HG03196 (cell line): ENCODE data around the gene RNASE1.
"Not testable (repeated sequence)": the region's sequence is repeated elsewhere in the genome, so short reads cannot be mapped to it uniquely, and the experiment has no call there.

Experiments used
- ATAC-seq: cut with Tn5 transposase; IDR thresholded peaks from one replicate; pipeline ENCODE4 v1.9.1; 2021; ENCODE audit not compliant: unreplicated experiment

The RNASE1 gene

GRCh38 chr14:20802341-20803084 is at the start of gene RNASE1:
RNASE1 (minus strand) TSS chr14:20802844; CDS start chr14:20802068, 776 bp downstream.
- ATAC-seq, result no peak

DNA sequence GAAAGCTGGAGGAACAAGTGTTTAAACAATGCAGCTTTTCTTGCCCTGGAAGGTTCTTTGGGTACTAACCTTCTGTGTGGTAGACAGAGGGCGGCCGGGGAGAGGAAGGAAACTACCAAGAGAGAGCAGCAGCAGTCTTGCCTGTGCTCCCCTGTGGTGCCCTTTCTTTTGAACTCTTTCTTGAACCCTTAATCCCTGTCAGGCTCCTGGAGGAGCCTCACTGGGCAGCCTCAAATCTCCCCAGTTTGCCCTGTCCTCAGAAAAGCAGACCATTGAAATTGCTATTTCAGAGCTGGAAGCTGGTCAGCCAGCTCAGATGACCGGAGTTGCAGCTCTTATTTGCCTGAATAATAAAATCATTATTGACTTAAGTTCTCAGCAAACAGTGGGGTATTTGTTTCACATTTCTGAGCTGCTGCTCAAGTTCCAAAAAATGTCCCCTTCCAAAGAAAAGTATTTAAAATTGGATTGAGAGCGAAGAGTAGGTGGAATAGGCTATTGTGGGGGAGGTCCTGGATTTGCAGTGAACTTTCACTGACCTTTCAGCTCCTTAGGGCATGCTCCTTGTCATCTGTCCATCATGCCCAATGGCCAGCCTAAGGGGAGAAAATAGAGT is 46.4 kb upstream of the RNASE1 start:
- no peak for ATAC-seq

DNA sequence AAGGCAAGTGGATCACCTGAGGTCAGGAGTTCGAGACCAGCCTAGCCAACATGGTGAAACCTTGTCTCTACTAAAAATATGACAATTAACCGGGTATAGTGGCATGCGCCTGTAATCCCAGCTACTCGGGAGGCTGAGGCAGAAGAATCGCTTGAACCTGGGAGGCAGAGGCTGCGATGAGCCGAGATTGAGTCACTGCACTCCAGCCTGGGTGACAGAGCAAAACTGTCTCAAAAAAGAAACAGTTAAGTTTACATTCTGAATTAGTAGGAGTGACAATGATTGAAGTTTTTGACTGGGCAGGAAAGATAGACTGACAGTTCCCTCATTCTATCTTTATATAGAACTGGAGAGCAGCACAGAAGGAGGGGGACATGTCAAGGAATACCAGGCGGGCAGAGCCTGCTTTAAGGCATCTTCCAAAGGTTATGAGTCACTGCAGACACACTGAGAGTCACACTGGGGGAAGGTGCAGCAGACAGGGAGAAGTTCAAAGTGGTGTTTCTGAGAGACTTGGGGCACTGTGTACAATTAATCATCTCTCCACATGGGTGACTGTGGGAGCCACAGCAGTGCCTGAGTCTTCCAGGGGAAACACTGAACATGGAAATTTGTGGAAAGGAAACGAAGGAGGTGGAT is 45.8 kb upstream of the RNASE1 start:
- ATAC-seq, result no peak

DNA sequence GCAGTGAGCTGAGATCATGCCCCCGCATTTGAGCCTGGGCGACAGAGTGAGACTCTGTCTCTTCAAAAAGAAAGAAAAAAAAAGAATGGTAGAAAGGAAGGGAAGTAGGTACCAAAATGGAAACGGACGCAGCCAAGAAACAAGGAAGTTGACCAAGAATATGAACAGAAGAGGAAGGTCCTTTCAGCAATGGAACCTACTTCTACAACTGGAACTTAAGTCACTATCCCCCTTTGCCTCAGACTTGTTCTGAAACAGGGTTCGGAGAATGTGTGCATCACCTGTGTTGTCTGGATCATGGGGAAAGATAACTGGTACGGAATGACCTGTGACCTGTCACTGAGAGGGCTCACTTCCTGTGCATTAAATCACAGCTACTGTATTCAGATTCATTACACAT is 43.9 kb upstream of the RNASE1 start:
- no peak for ATAC-seq

GRCh38 chr14:20841096-20841495 is 38.5 kb upstream of the RNASE1 start:
- no peak for ATAC-seq

- no peak for ATAC-seq
Measured at GRCh38 chr14:20837831-20838230, 35.2 kb upstream of the RNASE1 start.

GRCh38 chr14:20836668-20837338 is 34.2 kb upstream of the RNASE1 start:
- ATAC-seq, result no peak

GRCh38 chr14:20834899-20835298 is 32.3 kb upstream of the RNASE1 start:
- ATAC-seq, result no peak

DNA sequence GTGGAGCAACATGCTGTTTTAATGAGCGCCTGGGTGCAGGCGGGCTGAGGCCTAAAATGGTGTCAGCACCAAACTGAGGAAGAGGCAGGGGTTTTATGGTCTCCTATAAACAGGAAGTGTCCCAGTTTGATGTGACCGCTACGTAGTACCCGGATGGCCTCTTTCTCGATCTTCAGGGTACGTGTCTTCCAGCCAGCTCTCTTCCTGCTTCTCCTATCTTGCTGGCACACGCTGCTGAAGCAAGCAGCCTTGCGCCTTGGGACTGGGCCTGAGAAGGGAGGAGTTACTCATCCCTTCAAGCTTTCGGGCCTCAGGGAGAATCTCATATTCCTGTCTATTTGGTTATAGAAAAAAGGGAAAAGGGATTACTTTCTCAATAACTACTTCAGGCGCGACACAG is 28.2 kb upstream of the RNASE1 start:
- ATAC-seq, result no peak

- ATAC-seq, result not testable (repeated sequence)
Measured at GRCh38 chr14:20828024-20828694, 25.5 kb upstream of the RNASE1 start.

- no peak for ATAC-seq
Measured at GRCh38 chr14:20827326-20827725, 24.7 kb upstream of the RNASE1 start.

DNA sequence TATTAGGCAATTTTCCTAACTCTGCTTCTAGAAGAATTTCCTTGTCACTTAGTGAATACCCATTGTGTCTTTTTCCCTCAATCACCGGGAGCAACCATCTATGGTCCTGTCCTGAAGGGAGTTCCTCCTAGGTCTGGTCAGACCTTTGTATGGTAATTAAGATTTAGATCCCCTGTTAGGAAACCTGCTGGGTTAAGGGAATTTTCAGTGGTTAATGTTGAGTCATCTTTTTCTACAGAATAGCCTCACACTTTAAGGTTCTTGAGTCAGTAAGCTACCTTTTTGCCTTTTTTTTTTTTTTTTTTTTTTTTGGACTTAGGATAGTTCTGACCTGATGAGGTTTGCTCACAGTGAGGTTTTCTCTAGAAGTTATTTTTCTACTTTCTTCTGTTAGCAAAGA is 24.0 kb upstream of the RNASE1 start:
- ATAC-seq, result not testable (repeated sequence)

DNA sequence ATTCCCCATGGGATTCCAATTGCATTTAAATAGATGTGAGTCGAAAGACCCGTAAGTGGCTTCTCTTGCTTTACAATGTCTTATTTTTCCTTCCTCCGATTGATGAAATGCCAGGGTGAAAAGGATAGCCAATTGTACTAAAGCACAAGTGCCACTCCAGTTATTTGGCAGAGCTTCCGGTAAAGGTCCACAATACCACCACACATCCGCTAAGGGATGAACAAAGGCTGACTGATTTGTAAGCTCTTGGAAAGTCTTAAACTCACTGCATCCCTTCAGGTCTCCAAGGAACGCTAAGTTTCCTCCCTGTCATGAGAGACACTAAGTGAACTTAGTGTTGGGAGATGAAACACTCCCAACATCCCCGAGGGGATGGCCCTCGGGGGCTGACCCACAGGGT is 21.2 kb upstream of the RNASE1 start:
- ATAC-seq, result no peak

DNA sequence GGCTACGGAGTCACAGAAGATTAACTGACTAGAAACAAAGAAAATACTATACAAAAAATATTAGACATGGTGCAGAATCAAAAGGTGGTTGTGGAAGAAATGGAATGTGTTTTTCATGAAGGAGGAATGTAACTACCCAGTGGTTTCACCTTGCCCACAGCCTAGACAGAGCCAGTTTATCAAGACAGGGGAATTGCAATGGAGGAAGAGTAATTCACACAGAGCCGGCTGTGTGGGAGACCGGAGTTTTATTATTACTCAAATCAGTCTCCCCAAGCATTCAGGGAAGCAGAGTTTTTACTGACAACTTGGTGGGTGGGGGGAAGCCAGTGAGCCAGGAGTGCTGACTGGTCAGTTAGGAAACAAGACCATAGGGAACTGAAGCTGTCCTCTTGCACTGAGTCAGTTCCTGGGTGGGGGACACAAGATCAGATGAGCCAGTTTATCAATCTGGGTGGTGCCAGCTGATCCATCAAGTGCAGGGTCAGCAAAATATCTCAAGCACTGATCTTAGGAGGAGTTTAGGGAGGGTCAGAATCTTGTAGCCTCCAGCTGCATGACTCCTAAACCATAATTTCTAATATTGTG is 19.0 kb upstream of the RNASE1 start:
- not testable (repeated sequence) for ATAC-seq

DNA sequence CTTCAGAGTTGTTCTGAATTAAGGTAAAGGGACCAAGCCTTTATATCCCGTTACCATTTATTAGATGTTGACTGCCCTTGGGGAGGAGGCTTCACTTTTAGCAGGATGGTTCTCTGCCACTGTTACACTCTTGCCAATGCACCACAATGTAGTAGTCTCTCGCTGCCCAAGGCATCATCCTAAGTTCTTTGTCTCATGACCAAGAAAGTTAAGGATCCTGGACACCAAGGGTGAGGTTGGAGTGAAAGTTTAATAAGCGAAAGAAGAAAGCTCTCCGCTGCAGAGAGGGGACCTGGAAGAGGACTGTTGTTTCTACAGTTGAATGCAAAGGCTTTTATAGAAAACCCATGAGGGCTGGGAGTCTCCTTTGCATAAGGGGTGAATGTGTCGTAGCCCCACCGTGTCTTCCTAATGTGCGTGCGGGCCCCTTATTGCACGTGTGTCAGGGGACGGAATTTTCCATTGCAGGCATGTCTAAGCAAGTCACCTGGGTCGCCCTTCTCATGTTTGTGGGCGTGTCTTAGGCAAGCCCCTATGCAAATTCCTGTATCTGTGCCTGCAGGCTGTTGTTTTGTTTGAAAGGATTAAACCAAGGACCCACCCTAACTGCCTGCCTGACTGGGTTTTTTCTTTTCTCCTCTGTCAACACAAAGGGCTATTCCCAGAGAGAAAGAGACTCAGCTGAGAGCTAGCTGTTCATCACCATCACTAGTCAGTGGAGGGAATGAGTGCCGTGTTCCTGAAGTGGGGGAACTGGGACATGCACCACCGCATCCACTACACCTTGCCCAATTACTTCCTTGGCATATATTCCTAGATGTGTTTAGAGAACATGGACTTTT is 17.6 kb upstream of the RNASE1 start:
- no peak for ATAC-seq

GRCh38 chr14:20818861-20819260 is 16.2 kb upstream of the RNASE1 start:
- ATAC-seq, result no peak

- ATAC-seq, result not testable (repeated sequence)
Measured at GRCh38 chr14:20815946-20816345, 13.3 kb upstream of the RNASE1 start.

DNA sequence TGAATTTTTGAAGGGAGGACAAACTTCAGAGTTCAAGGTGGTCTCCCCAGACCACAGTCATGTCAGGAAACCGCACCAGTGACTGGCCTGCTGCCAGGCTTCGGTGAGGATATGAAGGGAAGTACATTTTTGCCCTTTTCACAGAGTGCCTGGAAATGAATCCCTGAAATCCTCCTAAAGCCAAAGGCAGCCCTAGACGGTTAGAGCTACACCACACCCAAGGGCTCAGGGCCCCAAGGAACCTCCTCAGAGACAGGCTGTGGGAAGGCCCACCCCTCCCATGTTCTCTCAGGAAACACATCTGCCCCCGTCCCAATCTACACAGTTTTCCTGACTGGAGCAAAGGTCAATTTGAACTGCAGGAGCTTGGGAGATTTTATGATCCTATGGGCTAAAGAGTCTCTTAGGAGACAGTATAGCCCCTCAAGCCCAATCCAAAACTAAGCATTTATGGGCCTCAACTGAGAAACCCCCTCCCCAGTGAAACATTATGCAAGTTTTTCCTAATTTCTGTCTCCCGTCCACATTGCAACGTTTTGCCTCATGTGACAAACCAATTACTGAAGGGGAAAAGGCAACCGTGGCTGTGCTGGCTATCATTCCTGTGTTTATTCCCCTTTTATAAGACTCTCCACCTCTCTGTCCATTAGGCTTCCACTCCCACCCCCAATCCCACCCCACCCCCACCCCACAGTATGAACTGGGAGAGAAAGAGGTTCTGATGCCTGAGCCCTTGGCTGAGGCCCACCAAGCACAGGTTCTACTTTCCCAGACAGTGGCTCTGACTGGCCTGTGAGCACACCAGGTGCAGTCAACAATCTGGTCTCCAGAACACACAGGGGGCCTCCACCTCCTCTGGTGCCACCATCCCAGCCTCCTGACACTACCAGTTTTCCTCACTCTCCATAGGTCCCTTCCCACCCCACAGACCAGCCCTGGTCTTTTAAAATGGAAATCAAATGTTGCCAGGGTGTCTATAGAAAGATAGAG is 9.6 kb upstream of the RNASE1 start:
- ATAC-seq, result no peak

DNA sequence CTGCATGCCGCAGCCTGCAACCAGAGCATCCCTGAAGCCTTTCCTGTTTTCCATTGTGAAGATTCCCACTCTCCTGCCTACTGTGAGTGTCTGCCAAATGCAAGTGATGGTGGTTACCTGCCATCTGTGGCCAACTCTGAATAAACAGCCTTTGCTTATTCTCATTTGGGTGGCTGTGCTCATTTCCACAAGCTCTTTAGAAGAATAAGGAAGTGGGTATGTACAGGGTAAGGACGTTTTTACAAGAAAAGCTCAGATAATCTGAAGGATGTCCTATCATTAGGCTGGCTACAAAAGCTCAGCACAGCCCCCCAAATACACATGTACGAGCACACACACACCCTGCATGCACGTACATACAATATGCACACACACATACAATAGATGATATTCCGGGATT is 7.3 kb upstream of the RNASE1 start:
- no peak for ATAC-seq
